ENCODE data around the gene SLIT3.

The SLIT3 gene

GRCh38 chr5:169229342-169229892 lies 71.5 kb downstream of the SLIT3 start:
- H3K9me2 ChIP-seq (replicated peaks; ENCODE audit: insufficient read depth, low read length) = no peaks in the 10 kb centered on the region
- H3K4me3 ChIP-seq (ENCODE audit: insufficient read depth, low read length, poor library complexity, severe bottlenecking) = no peak overlapping the region
- no peaks in the 10 kb centered on the region for H4K20me1 ChIP-seq (ENCODE audit: low read depth, low read length)
- H3K9me3 ChIP-seq (ENCODE audit: insufficient read depth, low read length) = no peaks in the 10 kb centered on the region
- no peak overlapping the region for H3K4me2 ChIP-seq (ENCODE audit: low read depth, low read length, poor library complexity, severe bottlenecking)
- H3K79me2 ChIP-seq (ENCODE audit: insufficient read depth, low read length) = no peaks in the 10 kb centered on the region
- TF ChIP-seq EZH2phosphoT487 (conservative IDR thresholded peaks at IDR 0.05; ENCODE audit: low read length) = no peak
- TF ChIP-seq, protein P1, sequence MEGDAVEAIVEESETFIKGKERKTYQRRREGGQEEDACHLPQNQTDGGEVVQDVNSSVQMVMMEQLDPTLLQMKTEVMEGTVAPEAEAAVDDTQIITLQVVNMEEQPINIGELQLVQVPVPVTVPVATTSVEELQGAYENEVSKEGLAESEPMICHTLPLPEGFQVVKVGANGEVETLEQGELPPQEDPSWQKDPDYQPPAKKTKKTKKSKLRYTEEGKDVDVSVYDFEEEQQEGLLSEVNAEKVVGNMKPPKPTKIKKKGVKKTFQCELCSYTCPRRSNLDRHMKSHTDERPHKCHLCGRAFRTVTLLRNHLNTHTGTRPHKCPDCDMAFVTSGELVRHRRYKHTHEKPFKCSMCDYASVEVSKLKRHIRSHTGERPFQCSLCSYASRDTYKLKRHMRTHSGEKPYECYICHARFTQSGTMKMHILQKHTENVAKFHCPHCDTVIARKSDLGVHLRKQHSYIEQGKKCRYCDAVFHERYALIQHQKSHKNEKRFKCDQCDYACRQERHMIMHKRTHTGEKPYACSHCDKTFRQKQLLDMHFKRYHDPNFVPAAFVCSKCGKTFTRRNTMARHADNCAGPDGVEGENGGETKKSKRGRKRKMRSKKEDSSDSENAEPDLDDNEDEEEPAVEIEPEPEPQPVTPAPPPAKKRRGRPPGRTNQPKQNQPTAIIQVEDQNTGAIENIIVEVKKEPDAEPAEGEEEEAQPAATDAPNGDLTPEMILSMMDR (IDR thresholded peaks at IDR 0.05; ENCODE audit: insufficient read depth, low read length, poor library complexity, severe bottlenecking) = no peak
- H3K27ac ChIP-seq (ENCODE audit: low read depth, low read length) = no peak overlapping the region
- no peak overlapping the region for H3K9ac ChIP-seq (ENCODE audit: low read length)
- no peaks in the 10 kb centered on the region for H3K27me3 ChIP-seq (ENCODE audit: low read length)
- no peaks in the 10 kb centered on the region for H3K36me3 ChIP-seq (ENCODE audit: low read length)
- no peaks in the 10 kb centered on the region for H3F3A ChIP-seq (ENCODE audit: insufficient read depth)
- H2AFZ ChIP-seq (ENCODE audit: low read depth, low read length, severe bottlenecking) = no peak overlapping the region

- no peak overlapping the region for H3K4me3 ChIP-seq (ENCODE audit: insufficient read depth, low read length, poor library complexity, severe bottlenecking)
- no peaks in the 10 kb centered on the region for H3F3A ChIP-seq (ENCODE audit: insufficient read depth)
- no peaks in the 10 kb centered on the region for H3K27me3 ChIP-seq (ENCODE audit: low read length)
- no peak overlapping the region for H3K27ac ChIP-seq (ENCODE audit: low read depth, low read length)
- TF ChIP-seq EZH2phosphoT487 (conservative IDR thresholded peaks at IDR 0.05; ENCODE audit: low read length) = no peak
- TF ChIP-seq, protein P1 (IDR thresholded peaks at IDR 0.05; ENCODE audit: insufficient read depth, low read length, poor library complexity, severe bottlenecking) = no peak
- H3K9ac ChIP-seq (ENCODE audit: low read length) = no peak overlapping the region
- H3K79me2 ChIP-seq (ENCODE audit: insufficient read depth, low read length) = no peaks in the 10 kb centered on the region
- no peaks in the 10 kb centered on the region for H4K20me1 ChIP-seq (ENCODE audit: low read depth, low read length)
- H3K9me2 ChIP-seq (replicated peaks; ENCODE audit: insufficient read depth, low read length) = no peaks in the 10 kb centered on the region
- no peaks in the 10 kb centered on the region for H3K9me3 ChIP-seq (ENCODE audit: insufficient read depth, low read length)
- H3K36me3 ChIP-seq (ENCODE audit: low read length) = no peaks in the 10 kb centered on the region
- H2AFZ ChIP-seq (ENCODE audit: low read depth, low read length, severe bottlenecking) = no peak overlapping the region
- H3K4me2 ChIP-seq (ENCODE audit: low read depth, low read length, poor library complexity, severe bottlenecking) = no peak overlapping the region
Measured at GRCh38 chr5:169226895-169227294, 74.0 kb downstream of the SLIT3 start.

DNA sequence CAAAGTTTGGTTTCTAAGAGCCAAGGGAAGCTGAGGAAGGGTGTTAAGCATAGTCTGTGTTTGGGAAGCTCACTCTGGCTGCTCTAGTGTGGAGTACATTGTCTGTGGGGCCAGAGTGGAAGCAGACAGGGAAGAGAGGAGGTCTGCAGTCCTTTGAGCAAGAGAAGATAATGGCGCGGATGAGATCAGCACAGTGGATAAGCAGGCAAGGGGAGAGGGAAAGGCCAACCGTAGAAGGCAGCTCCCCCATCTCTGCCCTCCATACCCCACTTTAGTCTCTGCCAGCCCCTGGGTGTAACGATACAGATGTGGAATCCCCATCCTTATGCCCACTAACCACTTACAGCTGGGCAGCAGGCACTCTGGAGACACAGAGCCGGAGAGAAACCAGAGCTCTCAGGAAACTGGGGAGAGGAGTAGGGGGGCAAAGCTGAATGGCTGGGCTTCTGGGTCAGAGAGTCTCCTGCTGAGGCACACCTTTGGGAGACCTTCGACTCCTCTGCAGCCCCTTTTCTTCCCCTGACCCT lies 75.0 kb downstream of the SLIT3 start:
- no peak overlapping the region for H3K4me2 ChIP-seq (ENCODE audit: low read depth, low read length, poor library complexity, severe bottlenecking)
- no peaks in the 10 kb centered on the region for H3K9me2 ChIP-seq (replicated peaks; ENCODE audit: insufficient read depth, low read length)
- H4K20me1 ChIP-seq (ENCODE audit: low read depth, low read length) = no peaks in the 10 kb centered on the region
- no peaks in the 10 kb centered on the region for H3F3A ChIP-seq (ENCODE audit: insufficient read depth)
- TF ChIP-seq, protein P1 (IDR thresholded peaks at IDR 0.05; ENCODE audit: insufficient read depth, low read length, poor library complexity, severe bottlenecking) = no peak
- no peak for TF ChIP-seq EZH2phosphoT487 (conservative IDR thresholded peaks at IDR 0.05; ENCODE audit: low read length)
- no peak overlapping the region for H3K9ac ChIP-seq (ENCODE audit: low read length)
- no peak overlapping the region for H2AFZ ChIP-seq (ENCODE audit: low read depth, low read length, severe bottlenecking)
- no peaks in the 10 kb centered on the region for H3K27me3 ChIP-seq (ENCODE audit: low read length)
- H3K4me3 ChIP-seq (ENCODE audit: insufficient read depth, low read length, poor library complexity, severe bottlenecking) = no peak overlapping the region
- no peaks in the 10 kb centered on the region for H3K36me3 ChIP-seq (ENCODE audit: low read length)
- no peak overlapping the region for H3K27ac ChIP-seq (ENCODE audit: low read depth, low read length)
- H3K79me2 ChIP-seq (ENCODE audit: insufficient read depth, low read length) = no peaks in the 10 kb centered on the region
- no peaks in the 10 kb centered on the region for H3K9me3 ChIP-seq (ENCODE audit: insufficient read depth, low read length)

All from SU-DHL-6 (cell line).